HG03064 (cell line): ENCODE results near the gene CLIC5.

ENCODE experiments used
- ATAC-seq: cut with Tn5 transposase; IDR thresholded peaks from one replicate; pipeline ENCODE4 v1.9.1; 2021; ENCODE audit warnings: low read depth; ENCODE audit not compliant: unreplicated experiment

CLIC5 gene

DNA sequence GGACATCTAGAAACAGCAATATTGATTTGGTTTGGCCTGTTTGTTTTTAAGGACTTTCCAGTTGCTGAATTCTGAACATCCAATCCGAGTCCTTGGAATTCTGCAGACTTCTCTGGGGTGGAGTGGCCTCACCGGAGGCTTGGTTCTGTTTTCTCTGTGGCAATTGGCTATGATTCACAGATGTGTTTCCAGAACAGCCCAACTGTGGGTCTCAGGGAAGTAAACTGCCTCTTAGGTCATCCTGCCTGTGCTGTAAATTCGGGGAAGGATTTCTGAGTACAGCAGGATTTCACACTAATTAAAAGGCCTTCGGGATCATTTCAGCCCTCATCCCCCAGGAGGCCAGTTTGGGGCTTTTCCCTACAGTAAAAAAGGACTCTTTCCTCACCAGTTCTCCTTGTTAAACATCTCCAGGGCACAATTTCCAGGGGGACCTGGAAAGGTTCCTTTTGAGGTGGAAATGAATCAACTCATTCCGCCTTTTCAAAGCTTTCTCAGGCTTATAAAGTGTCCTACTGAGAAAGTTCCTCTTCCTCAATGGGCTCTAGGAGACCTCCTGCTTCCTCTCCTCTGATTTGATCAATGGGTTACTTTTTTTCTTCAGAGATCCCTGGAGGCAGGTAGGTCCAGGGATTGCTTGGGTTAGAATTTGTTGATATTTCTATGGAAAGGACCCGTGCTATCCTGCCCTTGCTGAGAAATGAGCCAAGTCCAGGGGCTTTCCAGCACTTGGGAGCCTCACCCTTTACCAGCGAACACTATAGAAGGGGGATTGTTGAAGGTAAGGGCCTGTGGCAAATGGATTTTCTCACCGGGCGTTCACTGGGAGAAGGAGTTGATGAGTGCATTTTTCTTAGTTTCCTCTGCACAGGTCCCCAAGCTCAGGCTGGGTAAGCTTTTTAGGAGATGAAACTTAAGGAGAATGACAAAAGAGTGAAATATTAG is 114.6 kb downstream of the CLIC5 start:
- ATAC-seq, result no peak

DNA sequence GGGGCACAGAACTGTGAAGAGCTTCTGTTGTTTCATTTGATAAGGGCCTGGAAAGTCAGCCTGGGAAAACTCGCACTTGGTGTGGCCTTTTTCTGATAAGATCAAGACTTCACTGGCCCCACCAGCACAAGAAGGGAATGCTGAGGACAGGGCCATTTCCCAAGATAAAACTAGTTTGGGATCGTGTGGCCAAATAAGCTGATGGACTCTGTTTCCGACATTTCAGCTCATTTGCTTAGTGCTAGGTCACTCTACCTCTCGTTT is 116.0 kb downstream of the CLIC5 start:
- no peak for ATAC-seq

DNA sequence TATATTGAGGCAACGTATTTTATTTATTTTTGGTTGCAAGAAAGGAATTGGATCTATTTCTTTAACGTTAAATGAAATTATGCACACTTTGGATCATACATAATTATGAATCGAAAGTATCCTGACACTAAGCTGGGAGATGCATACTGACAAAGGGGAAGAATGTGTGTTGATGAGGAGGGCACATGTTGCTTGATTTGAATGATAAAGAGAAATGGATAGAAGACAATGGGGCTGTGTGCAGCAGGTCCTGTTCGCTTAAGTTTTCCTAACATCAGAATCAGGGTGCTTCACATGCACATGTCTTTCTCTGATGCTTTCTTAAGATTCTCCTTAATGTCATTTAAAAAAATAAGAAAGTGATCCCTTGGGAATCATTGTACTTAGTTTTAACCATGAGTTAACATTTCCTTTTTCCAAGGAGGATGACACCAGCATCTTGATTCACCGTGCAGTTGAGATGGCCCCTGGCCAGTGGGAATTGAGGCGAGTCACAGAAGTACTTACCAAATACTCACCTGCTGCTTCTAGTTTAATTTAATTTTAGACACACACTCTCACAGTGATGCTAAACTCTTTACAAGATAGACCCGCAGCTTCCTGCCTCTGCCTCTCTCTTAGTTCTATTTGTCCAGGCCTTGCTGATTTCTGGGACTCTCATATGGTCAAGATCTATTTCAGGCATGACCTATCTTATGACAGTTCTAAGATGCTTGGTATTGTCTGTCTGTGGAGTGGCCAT is 116.5 kb downstream of the CLIC5 start:
- no peak for ATAC-seq

DNA sequence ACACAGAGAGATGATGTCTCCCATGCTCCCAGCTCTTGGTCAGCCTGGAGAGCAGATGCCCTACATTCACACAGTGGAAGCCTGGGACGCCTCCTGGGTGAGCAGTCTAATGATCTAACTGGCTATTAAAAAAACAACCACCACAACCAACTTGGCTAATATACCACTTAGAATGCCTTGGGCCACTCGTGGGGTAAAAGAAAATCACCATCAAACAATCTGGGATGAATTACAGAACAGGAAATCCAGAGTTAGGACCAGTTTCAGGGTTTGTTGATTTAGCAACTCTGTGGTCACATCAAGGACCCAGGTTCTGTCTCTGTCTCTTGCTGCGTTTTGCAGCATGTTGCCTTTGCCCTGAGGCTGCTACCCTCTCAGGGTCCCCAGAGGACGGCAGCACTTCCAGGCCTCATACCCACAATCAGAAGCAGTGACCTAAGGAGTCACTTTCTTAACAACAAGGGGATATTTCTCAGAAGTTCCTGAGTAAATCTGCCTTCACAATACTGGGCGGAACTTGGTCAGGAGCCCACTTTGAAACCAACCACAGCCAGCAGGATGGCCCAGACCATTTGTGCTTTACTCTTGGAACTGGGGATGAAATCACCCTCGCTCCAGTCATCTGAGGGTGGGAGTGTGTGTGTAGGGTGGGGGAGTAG is 118.7 kb downstream of the CLIC5 start:
- ATAC-seq, result no peak

DNA sequence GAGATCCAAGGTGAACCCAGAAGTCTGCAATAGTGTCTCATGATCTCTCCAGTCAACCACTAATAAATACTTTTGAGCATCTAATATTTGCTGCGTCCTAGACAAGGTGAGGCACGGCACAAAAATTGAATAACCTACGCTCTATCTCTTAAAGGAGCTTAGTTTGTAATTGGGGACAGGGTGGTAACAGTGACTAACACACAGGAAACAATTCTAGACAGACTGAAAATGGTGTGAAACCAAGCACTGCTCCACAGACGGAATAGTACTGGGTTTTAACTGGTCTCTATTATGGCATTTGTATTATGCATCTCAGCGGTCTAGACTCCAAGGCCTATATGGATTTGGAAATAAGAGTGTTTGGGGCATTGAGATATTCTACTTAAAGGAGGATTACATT is 120.1 kb downstream of the CLIC5 start:
- ATAC-seq, result no peak

DNA sequence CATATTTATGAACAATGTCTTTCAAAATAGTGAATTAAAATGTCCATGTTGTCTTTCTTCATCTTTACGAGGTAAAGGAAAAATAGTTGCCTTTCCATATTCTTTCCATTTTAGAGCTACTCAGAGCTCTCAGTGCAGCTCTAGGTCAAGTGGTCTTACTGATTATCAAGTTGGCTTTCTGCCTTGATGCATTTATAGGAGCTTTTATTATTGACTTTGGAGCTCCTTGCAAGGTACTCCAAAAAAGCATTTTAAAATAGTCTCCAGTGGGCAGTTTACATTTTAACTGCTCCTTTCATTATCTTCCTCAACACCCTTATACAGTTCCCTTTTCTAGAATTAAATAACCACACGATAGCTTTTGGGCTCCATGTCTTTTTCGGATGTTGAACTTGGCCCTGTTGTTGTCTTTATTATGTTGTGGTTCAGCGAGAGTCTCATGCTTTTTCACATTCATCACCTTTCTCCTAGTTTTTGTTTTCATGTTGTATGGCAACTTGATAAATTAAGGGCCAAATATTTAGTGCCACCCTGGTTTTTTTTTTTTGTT is 122.9 kb downstream of the CLIC5 start:
- ATAC-seq, result no peak

DNA sequence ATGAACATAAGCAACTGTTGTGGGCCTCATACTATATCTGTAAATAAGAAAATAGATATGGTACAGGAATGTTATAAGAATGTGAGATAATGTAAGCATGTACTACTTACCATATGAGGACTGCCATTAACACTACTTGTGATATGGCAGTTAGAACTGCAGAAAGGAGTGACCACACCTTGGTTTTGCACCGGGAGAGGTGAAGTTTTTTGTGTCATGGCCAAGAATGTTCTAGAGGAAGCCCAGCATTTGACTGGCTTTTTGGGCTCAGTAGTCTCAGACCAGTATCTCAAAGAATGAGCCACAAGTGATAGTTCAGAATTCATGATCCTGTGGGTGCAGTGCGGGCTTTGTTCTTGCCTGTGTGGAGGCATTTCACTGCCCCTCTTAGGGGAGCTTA is 123.5 kb downstream of the CLIC5 start:
- no peak for ATAC-seq

DNA sequence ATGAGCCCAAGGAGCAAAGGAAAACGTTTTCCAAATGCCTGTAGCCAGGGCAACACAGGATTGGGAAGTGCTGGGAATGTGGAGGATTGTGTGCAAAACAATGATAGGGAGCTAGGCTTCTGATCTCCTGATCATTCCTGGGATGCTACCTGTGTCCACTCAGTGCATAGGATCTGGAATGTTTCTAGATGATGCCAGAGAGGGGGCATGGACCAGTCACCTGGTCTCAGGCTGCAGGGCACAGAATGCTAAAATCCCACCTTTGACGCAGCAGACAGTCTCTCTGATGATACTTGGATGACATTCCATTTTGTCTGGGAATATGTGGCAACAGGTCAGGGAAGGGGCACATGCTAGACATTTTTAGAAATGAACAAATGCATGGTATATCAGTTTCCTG is 128.9 kb downstream of the CLIC5 start:
- no peak for ATAC-seq

DNA sequence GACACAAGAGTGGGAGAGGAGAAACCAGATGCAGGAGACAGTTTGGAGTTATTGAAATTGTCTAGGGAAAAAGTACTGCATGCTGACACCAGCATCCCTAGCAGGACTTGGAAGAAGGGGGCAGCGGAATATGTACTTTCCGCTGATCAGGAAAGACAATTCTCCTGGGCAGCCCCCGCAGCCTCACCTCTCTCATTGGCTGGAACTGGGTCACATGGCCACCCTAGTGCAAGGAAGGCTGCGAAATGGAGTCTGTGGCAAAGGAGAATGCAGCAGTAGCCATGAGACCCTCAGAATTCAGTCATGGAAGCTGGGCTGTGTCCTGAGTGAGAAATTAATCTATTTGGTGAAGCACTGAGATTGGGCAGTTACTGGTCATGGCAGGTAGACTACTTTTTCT is 131.3 kb downstream of the CLIC5 start:
- no peak for ATAC-seq

DNA sequence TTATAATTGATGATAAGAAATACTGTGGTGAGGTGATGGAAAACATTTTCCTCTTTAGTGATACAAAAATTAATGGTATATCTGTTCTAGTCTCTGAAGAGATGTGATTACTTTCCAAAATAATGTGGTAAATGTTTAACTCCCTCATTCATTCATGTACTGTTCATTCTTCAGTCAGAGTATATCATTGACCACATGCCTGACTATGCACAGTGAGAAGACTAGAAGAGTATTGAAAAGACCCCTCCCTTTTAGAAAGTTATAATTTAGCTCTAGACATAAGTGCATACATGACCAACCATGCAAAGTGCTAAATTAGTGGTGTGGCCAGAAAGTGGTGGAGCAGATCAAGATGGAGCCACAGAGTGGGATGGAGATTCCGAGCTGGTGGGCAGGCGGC is 133.0 kb downstream of the CLIC5 start:
- ATAC-seq, result no peak

DNA sequence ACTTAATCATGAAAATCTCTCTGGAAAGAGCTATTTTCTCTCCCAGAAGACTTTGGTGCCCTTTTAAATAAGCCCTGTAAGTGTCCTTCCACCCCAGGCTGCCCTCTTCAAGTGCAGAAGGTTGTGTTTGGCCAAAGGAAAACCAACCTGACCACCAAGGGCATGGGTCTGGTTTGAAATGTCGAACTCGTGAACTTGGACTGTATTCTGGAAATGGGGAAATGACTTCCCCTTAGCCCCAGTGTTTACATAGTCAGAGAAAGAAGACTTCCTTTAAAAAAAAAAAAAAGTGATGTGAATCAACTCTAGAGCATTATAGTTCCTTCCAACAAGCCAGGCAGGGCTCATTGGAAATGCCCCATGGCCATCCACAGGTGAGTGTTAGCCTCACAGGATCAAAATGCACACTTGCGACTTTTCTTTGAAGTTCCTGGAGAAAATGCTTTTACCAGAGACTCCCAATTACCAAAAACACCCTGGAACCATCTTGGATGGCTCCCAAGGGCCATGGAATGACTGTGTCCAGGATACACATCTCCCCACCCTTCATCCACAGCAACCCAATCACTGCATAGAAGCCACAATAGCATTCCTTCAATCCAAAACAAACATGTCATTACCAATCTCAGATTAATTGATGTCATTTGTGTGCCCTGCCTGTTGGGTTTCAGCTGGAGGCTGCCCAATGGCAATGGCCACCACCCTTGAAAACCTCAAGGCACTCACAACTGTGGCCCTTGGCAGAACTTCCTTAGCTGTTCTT is 133.8 kb downstream of the CLIC5 start:
- ATAC-seq, result no peak

DNA sequence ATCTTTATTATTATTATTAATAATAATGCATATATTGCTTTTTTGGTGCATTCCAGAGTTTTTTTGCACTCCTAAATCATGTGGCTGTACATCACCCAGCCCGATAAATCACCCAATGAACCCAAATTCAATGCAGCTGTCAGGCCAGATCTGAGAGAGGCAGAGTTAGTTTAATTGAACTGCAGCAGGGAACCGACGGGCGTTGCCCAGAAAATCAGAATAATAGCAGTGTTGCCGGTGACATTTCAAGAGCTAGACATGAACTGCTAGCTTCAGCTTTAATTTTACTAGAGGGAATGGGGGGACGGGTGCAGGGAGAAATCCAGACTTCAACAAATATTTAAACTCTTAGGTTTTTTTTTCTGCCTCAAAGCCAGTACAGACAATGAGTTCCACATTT is 135.0 kb downstream of the CLIC5 start:
- ATAC-seq, result no peak

DNA sequence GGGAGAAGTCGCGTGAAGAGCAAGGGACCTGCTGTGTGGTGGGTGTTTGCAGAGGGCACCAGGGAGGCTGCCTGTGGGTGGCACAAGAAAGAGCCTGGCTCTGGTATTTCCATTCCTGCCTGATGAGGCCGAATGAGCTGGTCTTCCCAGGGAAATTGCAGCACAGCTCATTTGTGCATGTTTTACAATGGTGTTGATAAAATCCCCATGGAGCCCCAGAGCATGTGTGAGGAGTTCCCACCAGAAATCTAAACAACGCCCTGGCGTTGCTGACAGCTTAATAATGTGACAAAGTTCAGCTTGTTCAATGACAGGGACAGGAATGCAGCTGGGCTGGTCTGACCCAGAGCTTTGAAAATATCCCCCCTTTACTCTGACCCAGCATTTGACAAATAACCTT is 135.5 kb downstream of the CLIC5 start:
- no peak for ATAC-seq

DNA sequence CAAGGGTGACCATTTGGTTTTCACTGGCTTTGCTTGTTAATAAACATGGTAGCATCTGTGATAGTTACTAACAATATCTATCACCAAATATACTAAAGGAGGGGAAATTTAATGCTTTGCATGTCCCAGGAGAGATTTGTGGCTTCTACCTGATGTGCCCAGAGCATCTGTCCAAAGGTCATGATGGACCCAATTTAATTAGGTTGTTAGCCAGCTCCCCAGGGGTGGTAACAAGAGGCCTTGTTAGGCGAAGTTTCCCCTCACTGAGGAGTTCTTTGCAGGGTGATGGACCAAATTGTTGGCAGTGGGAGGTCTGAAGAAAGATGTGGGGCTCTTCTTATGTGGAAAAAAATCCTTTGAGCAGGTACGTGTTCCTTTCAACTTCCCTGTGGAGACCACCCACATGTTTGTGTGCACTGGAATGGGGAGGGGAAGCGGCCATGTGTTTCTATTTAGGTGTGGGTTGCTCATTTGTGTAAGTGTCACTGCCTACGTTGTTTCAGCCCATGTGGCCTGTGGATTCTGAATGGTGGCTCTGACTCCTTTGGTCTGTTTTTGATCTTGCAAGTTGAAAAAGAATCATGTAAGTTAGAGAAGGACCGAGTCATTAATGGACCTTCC is 137.6 kb downstream of the CLIC5 start:
- no peak for ATAC-seq

DNA sequence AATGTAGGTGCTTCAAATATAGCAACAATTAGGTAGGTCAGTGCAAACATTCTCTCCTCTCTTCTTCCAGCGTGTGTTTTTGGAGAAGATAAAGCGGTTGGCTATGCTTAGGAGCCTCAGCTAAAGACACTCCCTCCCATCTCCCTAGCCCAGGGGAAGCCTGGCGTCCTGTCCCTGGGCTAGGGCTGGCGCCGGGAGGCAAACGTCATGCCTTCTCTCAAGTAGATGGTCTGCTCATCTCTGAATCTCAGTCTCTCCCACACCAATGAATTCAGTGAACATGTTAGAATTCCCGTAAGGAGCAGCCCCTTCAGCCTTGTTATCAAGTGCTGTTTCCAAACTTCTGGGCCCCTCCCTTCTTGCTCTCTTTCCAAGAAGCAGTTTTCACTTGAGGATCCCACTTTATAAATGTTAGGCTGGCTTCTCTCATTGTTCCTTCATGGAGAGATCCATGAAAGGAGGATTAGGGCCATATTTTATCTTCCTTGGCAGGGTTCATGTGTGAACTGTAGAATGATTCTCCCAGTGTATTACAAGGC is 142.8 kb downstream of the CLIC5 start:
- no peak for ATAC-seq

DNA sequence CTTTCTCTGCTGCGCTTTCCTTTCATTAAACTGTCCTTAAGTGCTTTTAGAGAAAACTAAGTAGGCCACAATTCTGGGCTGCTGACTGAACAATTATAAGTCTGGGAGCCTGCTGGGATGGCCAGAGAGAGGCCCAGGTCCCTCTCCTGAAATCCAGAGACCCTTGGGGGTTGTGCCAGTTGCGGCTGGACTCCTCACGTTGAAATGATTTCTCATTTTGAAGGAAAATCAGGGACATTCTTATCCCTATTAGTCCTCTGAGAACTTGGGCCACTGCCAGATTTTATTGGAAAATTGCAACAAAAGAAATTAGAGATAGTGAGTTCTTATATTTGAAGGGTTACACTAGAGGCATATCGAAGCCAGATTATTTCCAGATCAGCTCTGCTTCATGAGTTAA is 145.1 kb downstream of the CLIC5 start:
- no peak for ATAC-seq

DNA sequence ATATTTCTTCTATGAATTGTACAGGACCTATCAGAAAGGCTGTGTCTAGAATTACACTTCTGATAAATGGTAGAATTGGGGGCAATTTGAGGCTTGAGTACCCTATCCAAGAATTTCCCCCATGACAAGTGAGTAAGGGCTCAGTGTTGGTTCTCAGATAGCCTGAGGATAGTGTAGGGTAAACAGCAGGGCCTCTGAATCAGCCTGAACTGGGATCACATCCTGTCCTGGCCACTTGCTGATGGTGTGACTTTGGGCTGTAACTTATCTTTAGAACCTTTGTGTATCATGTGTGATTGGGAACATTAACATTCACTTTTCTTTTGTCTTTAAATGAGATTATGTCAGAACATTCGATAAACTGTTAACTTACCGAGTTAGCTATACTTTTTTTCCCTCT is 151.0 kb downstream of the CLIC5 start:
- ATAC-seq, result no peak

DNA sequence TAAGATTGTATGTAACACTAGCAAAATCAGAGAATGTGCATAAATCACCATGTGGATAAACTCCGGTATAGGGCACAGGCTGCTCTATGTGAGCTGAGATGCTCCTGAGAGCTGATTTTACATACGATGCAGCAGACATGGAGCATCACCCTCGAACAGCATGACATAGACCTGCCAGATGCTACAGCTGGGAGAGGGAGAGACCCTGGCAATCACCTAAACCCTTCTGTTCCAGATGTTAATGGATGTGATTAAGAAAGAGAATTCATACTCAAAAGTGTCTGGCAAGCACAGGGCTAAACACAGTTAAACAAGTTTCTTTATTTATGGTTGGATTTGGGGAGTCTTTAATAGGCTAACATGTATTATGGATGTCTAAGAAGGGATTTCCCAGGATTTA is 157.0 kb downstream of the CLIC5 start:
- ATAC-seq, result no peak

DNA sequence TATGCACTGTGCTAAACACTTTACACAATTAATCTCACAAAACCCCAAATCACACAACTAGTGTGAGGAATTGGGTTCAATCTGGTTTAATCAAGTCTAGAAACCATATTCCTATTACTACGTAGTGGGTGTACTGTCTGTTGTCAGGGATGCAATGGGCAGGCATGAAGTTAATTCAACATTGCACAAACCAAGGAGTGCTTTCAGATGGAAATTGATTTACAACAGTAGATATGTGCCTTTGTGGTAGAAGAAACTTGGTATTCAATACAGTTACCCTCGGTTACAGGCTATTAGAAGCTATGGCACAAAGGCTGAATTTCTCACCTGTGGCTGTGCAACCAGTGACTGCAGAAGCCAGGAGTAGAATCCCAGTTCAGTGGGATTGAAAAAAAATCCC is 157.8 kb downstream of the CLIC5 start:
- ATAC-seq, result no peak
